DOHH2 (cell line): Measurements from ENCODE around the gene TLE1.

Experiments
- H3F3A ChIP-seq: fragments of 200-600 bp; sonication (generic), shearing (Covaris generic); 2 replicates; pipeline ENCODE4 v1.6.0; 2016; ENCODE audit warnings: antibody characterized with exemption, mild to moderate bottlenecking; ENCODE audit not compliant: control insufficient read depth, insufficient read depth
- H3K27ac ChIP-seq: fragments of 200-600 bp; sonication (generic); 2 replicates; pipeline ENCODE4 v1.5.1; 2014; ENCODE audit warnings: low read depth, mild to moderate bottlenecking, low read length, moderate library complexity
- H3K27me3 ChIP-seq: fragments of 200-600 bp; sonication (generic); 2 replicates; pipeline ENCODE4 v1.6.1; 2014; ENCODE audit warnings: mild to moderate bottlenecking, low read length, mixed read lengths; ENCODE audit not compliant: control insufficient read depth
- H3K36me3 ChIP-seq: fragments of 200-600 bp; sonication (generic); 2 replicates; pipeline ENCODE4 v1.6.1; 2014; ENCODE audit warnings: mild to moderate bottlenecking, low read length, moderate library complexity, mixed read lengths; ENCODE audit not compliant: control insufficient read depth
- H3K4me1 ChIP-seq: fragments of 200-600 bp; sonication (generic); 2 replicates; pipeline ENCODE4 v1.6.1; 2014; ENCODE audit warnings: mild to moderate bottlenecking, low read length, mixed read lengths; ENCODE audit not compliant: control insufficient read depth
- H3K4me2 ChIP-seq: fragments of 200-600 bp; sonication (generic); 2 replicates; pipeline ENCODE4 v1.6.0; 2014; ENCODE audit warnings: mild to moderate bottlenecking, low read length, moderate library complexity
- H3K4me3 ChIP-seq: fragments of 200-600 bp; sonication (generic); 2 replicates; pipeline ENCODE4 v1.5.1; 2014; ENCODE audit warnings: mild to moderate bottlenecking, low read length, mixed read lengths
- H3K79me2 ChIP-seq: fragments of 200-600 bp; sonication (generic); 2 replicates; pipeline ENCODE4 v1.6.1; 2014; ENCODE audit warnings: mild to moderate bottlenecking, low read length, mixed read lengths; ENCODE audit not compliant: control insufficient read depth
- H3K9me2 ChIP-seq: fragments of 200-600 bp; sonication (generic); replicated peaks from 2 replicates; pipeline ENCODE4 v1.6.1; 2014; ENCODE audit warnings: mild to moderate bottlenecking, low read length, mixed read lengths; ENCODE audit not compliant: control insufficient read depth
- H3K9me3 ChIP-seq: fragments of 200-600 bp; sonication (generic); 2 replicates; pipeline ENCODE4 v1.6.1; 2014; ENCODE audit warnings: antibody characterized with exemption, low read length, mixed read lengths; ENCODE audit not compliant: control insufficient read depth, insufficient read depth
- H4K20me1 ChIP-seq: fragments of 200-600 bp; sonication (generic); 2 replicates; pipeline ENCODE4 v1.6.0; 2014; ENCODE audit warnings: low read depth, mild to moderate bottlenecking, antibody characterized with exemption, low read length, moderate library complexity; ENCODE audit not compliant: control insufficient read depth, insufficient read depth
- CTCF ChIP-seq: fragments of 200-600 bp; sonication (generic); IDR thresholded peaks from one replicate; pipeline ENCODE4 v1.5.1; 2014; ENCODE audit warnings: antibody characterized with exemption, mild to moderate bottlenecking, low read depth, low read length; ENCODE audit not compliant: poor library complexity, severe bottlenecking
- EZH2phosphoT487 ChIP-seq: fragments of 200-600 bp; sonication (generic); IDR thresholded peaks from 2 replicates; pipeline ENCODE4 v1.6.1; 2017; ENCODE audit warnings: borderline replicate concordance, mild to moderate bottlenecking, antibody characterized with exemption, low read length, moderate library complexity, mixed read lengths

Gene TLE1

DNA sequence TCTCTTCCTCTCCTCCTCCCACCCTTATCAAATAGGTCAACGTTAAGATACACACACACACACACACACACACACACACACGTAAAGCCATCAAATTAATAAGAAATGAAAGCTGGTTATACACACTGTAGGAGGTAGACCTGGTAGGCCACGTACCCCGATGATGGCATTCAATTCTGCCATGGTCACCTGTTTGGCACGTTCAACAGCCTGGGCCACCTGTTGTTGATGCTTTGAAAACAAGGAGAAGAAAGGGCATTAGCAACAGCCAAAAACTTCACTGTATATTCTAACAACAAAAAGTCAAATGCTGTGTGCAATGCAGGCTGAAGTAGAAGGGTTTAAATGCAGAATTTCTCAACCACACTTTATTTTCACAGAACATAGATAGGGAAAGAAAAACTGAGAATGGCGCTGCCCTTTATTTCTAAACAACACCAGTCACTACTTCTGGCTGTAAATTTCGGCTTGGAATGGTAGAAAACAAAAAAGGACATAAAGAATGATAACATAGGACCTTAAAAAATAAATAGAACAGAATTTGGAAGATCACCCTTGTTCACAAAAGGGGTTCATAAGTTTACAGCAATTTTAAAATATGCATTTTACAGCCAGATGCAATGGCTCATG lies 37.2 kb downstream of the TLE1 start:
- H3K36me3 ChIP-seq: no peaks in the 10 kb centered on the region
- H3K4me1 ChIP-seq: peaks cover 50% of the 10 kb centered on the region
- no peak overlapping the region for H3K4me2 ChIP-seq
- H3F3A ChIP-seq: peaks cover 4% of the 10 kb centered on the region
- H3K4me3 ChIP-seq: no peak overlapping the region
- no peak overlapping the region for H3K27ac ChIP-seq
- H3K27me3 ChIP-seq: peaks cover 9% of the 10 kb centered on the region
- H3K79me2 ChIP-seq: no peaks in the 10 kb centered on the region
- no peaks in the 10 kb centered on the region for H4K20me1 ChIP-seq
- no peaks in the 10 kb centered on the region for H3K9me3 ChIP-seq
- TF ChIP-seq CTCF (no peak), EZH2phosphoT487 (no peak)
- H3K9me2 ChIP-seq: no peaks in the 10 kb centered on the region

- Histone ChIP-seq H3K4me3 (no peak overlapping the region), H3F3A (peaks cover 4% of the 10 kb centered on the region), H3K79me2 (no peaks in the 10 kb centered on the region), H3K36me3 (no peaks in the 10 kb centered on the region), H3K9me3 (no peaks in the 10 kb centered on the region), H3K27ac (no peak overlapping the region), H3K4me2 (no peak overlapping the region), H4K20me1 (no peaks in the 10 kb centered on the region), H3K27me3 (no peaks in the 10 kb centered on the region), H3K9me2 (no peaks in the 10 kb centered on the region), H3K4me1 (peaks cover 37% of the 10 kb centered on the region)
- TF ChIP-seq EZH2phosphoT487: no peak
- TF ChIP-seq CTCF: no peak
Measured at GRCh38 chr9:81650586-81651515, 38.5 kb downstream of the TLE1 start.

DNA sequence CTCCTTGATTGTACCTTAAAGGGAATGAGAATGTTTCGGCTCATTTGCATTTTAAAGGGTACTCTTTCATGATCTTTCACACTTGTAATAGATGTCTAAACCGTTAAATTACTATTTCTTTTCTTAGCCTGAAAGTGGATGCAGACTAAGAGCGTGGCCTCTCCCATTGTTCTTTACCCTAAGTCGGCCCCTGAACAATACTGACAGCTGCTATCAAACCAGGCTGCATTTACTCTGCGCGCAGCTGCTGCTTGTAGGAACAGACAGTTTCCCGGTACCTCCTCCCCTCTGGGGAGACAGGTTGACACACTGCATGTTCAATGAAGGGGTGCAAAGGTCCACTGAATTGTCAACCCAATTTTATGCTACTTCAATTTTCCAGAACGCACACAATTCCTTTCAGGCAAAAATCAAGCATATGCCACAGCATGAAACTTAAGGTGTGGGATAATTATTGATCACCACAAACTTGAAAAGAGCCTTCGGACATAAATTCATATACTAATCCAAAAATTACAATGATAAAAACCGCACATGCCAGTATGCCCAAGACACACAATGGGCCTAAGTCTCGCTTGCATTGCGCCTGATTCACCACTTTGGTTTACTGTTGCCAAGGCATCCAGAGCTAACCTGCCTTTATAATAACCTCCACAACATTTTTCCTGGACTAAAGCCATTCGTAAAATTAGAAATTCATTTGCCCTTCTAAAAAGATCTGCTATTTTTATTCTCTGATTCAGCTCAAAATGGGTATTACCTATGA lies 39.7 kb downstream of the TLE1 start:
- peaks cover 25% of the 10 kb centered on the region for H3K4me1 ChIP-seq
- no peaks in the 10 kb centered on the region for H3K36me3 ChIP-seq
- TF ChIP-seq EZH2phosphoT487 (no peak), CTCF (no peak)
- no peaks in the 10 kb centered on the region for H3K27me3 ChIP-seq
- H3K4me2 ChIP-seq: no peak overlapping the region
- H3K79me2 ChIP-seq: no peaks in the 10 kb centered on the region
- H3K9me3 ChIP-seq: no peaks in the 10 kb centered on the region
- no peaks in the 10 kb centered on the region for H4K20me1 ChIP-seq
- no peak overlapping the region for H3K27ac ChIP-seq
- H3K4me3 ChIP-seq: no peak overlapping the region
- H3K9me2 ChIP-seq: no peaks in the 10 kb centered on the region
- H3F3A ChIP-seq: no peaks in the 10 kb centered on the region
